Body of pancreas (tissue), 4 donors: ENCODE results near the gene KCNH1.

Source experiments
- CTCF ChIP-seq, 7 experiments: fragments of 450-650 bp in 4 of 7; fragments of 200-600 bp in 3 of 7; sonication (generic) in 3 of 7; IDR thresholded peaks; one replicate each; pipeline ENCODE4 v1.5.1; 2016 to 2019; ENCODE audit warnings: antibody characterized with exemption in 7 of 7
- POLR2A ChIP-seq, 3 donors: fragments of 450-650 bp; IDR thresholded peaks; one replicate each; pipeline ENCODE4 v1.6.1; 2016; ENCODE audit warnings: antibody characterized with exemption in 3 of 3, mild to moderate bottlenecking in 2 of 3

GRCh38 chr1:210857705-210858104 is 276.2 kb downstream of the KCNH1 start:
- TF ChIP-seq CTCF (IDR thresholded peaks at IDR 0.05) (no peak), POLR2A (IDR thresholded peaks at IDR 0.05) (no peak)
